K562 (cell line): ENCODE results near the gene TULP4. TPM values are rescaled to one million over a fixed set of nuclear protein-coding genes. Genes with fewer than 3 reads are reported as not detected.

Source experiments
- ATAC-seq: fragments of 200-7000 bp; cut with Tn5 transposase; 3 replicates; pipeline ENCODE4 v1.9.1; 2020; ENCODE audit warnings: moderate library complexity
- BruUV-seq: library from RNA; stranded (reverse); fragments of 400-500 nt; replicated peaks from 2 replicates; lab custom pipeline; 2021; lab: Mats Ljungman, UMichigan
- CTCF ChIA-PET: fragments of 300-600 bp; formaldehyde crosslinking; extraction: SDS; loops from one replicate; lab custom pipeline; 2021; ENCODE audit warnings: low intra/inter-chr PET ratio; lab: Yijun Ruan, JAX
- POLR2A ChIA-PET: fragments of 300-600, 350-650 bp; sonication (Branson Sonifier 250); formaldehyde crosslinking; extraction: SDS; loops from one replicate; lab custom pipeline; 2021; ENCODE audit warnings: antibody characterized with exemption, inconsistent platforms; lab: Yijun Ruan, JAX
- DNase-seq, 4 experiments: peaks; one replicate each; pipeline versions ENCODE4 v3.0.0 to v3.0.0-alpha.2; 2011 to 2018; ENCODE audit warnings: low spot score in 3 of 4, mixed read lengths in 3 of 4; ENCODE audit errors: extremely low read depth in 1 of 4
- FAIRE-seq: peaks from 2 replicates; lab custom pipeline; 2011; peaks lifted over from hg19 to GRCh38; lab: Jason Lieb, UNC
- H2AFZ ChIP-seq: 2 replicates; pipeline ENCODE4 v1.6.0; 2011; ENCODE audit warnings: low read depth, low read length, control low read depth, inconsistent platforms
- H3K27ac ChIP-seq: fragments of 200-600 bp; 3 replicates; pipeline ENCODE4 v1.8.0; 2011; ENCODE audit warnings: low read depth, mild to moderate bottlenecking, control low read depth, inconsistent platforms, low read length, moderate library complexity, mixed read lengths; ENCODE audit errors: extremely low read depth
- H3K27me3 ChIP-seq, 2 experiments: fragments of 300-600 bp in 1 of 2; 2 replicates in 1 of 2; 3 replicates in 1 of 2; pipeline versions ENCODE4 v1.6.0 to v1.8.0; 2011; ENCODE audit warnings: inconsistent platforms in 2 of 2, low read length in 2 of 2, mild to moderate bottlenecking in 1 of 2, mixed read lengths in 1 of 2, moderate library complexity in 1 of 2; ENCODE audit not compliant: control insufficient read depth in 2 of 2, insufficient read depth in 2 of 2
- H3K36me3 ChIP-seq: fragments of 300-600 bp; 3 replicates; pipeline ENCODE4 v1.8.0; 2011; ENCODE audit warnings: mild to moderate bottlenecking, low read length, inconsistent platforms; ENCODE audit not compliant: control insufficient read depth, insufficient read depth
- H3K4me1 ChIP-seq, 2 experiments: fragments of 200-600 bp in 1 of 2; replicated peaks in 1 of 2; 2 replicates in 1 of 2; 3 replicates in 1 of 2; pipeline versions ENCODE4 v1.5.1 to v1.8.0; 2011; ENCODE audit warnings: inconsistent platforms in 2 of 2, low read length in 2 of 2, mild to moderate bottlenecking in 1 of 2, mixed read lengths in 1 of 2, moderate library complexity in 1 of 2; ENCODE audit not compliant: control insufficient read depth in 2 of 2, insufficient read depth in 2 of 2
- H3K4me2 ChIP-seq: 2 replicates; pipeline ENCODE4 v1.6.1; 2011; ENCODE audit warnings: low read length, control low read depth, inconsistent platforms, mixed read lengths; ENCODE audit not compliant: insufficient read depth
- H3K4me3 ChIP-seq: fragments of 200-600 bp; sonication (generic), shearing (Covaris generic); 2 replicates; pipeline ENCODE4 v1.5.1; 2016; ENCODE audit warnings: control low read depth, inconsistent platforms
- H3K79me2 ChIP-seq: fragments of 200-600 bp; 3 replicates; pipeline ENCODE4 v1.8.0; 2011; ENCODE audit warnings: low read length, inconsistent platforms; ENCODE audit not compliant: control insufficient read depth, insufficient read depth
- H3K9ac ChIP-seq, 2 experiments: 2 replicates each; pipeline versions ENCODE4 v1.6.0 to v1.6.1; 2011; ENCODE audit warnings: low read depth in 2 of 2, low read length in 2 of 2, control low read depth in 1 of 2, inconsistent platforms in 1 of 2, mild to moderate bottlenecking in 1 of 2, mixed read lengths in 1 of 2; ENCODE audit not compliant: insufficient read depth in 1 of 2
- H3K9me1 ChIP-seq: one replicate; pipeline ENCODE4 v1.6.0; 2011; ENCODE audit warnings: inconsistent platforms, mild to moderate bottlenecking, low read length, moderate library complexity; ENCODE audit not compliant: control insufficient read depth, insufficient read depth
- H3K9me3 ChIP-seq: replicated peaks from 2 replicates; pipeline ENCODE4 v1.5.1; 2011; ENCODE audit warnings: low read depth, low read length, inconsistent platforms; ENCODE audit not compliant: control insufficient read depth, insufficient read depth
- H4K20me1 ChIP-seq: replicated peaks from 2 replicates; pipeline ENCODE4 v1.6.1; 2011; ENCODE audit warnings: low read length, inconsistent platforms, mixed read lengths; ENCODE audit not compliant: control insufficient read depth, insufficient read depth
- BMI1 ChIP-seq: fragments of 150-350 bp; IDR thresholded peaks from 2 replicates; pipeline ENCODE4 v1.6.1; 2014; ENCODE audit warnings: low read length
- POLR2G ChIP-seq: fragments of 200-400 bp; formaldehyde crosslinking; IDR thresholded peaks from 2 replicates; pipeline ENCODE4 v1.6.1; 2017; ENCODE audit warnings: low read depth, mild to moderate bottlenecking, antibody characterized with exemption, low read length, moderate library complexity
- POLR3G ChIP-seq: IDR thresholded peaks from 2 replicates; pipeline ENCODE4 v1.6.1; 2011; ENCODE audit not compliant: insufficient read length, insufficient replicate concordance; ENCODE audit errors: extremely low read depth
- RBM22 ChIP-seq: fragments of 200-400 bp; formaldehyde crosslinking; IDR thresholded peaks from 2 replicates; pipeline ENCODE4 v1.6.1; 2018; ENCODE audit warnings: low read length, low read depth; ENCODE audit not compliant: poor library complexity, severe bottlenecking
- SP2 ChIP-seq: IDR thresholded peaks from 2 replicates; pipeline ENCODE4 v1.6.1; 2011; ENCODE audit warnings: mild to moderate bottlenecking, low read depth, low read length, moderate library complexity; ENCODE audit not compliant: poor library complexity, severe bottlenecking; ENCODE audit errors: extremely low read depth
- TFAP4 ChIP-seq: sonication (generic); formaldehyde crosslinking; IDR thresholded peaks from 2 replicates; pipeline ENCODE4 v1.8.0; 2022; ENCODE audit warnings: missing genetic modification reagents, mild to moderate bottlenecking, moderate library complexity, borderline replicate concordance
- YBX1 ChIP-seq: fragments of 450-650 bp; IDR thresholded peaks from 2 replicates; pipeline ENCODE4 v1.7.1; 2016; ENCODE audit warnings: mild to moderate bottlenecking
- ZNF316 ChIP-seq: fragments of 450-650 bp; IDR thresholded peaks from 2 replicates; pipeline ENCODE4 v1.6.1; 2016
- WGBS: fragments of 100-300 bp; shearing (Covaris generic); methylation state at CpG from one replicate; pipeline ENCODE4 v1.1.6; 2016; ENCODE audit warnings: low coverage, mixed read lengths; ENCODE audit not compliant: insufficient coverage; ENCODE audit errors: missing lambda C conversion rate; 5-methylcytosine and 5-hydroxymethylcytosine counted together
- in situ Hi-C: fragments of 300-500 bp; cut with MboI; formaldehyde crosslinking; loops from 4 replicates; pipeline ENCODE4 v1.15.0; 2018; ENCODE audit warnings: inconsistent platforms, mixed read lengths
- intact Hi-C: fragments of 100-400 bp; cut with micrococcal nuclease; formaldehyde crosslinking; loops from 2 replicates; pipeline ENCODE4 v1.14.2; 2022
- polyA plus RNA-seq, 8 experiments: library from polyadenylated mRNA; depleted of rRNA in 4 of 8; stranded (reverse) in 5 of 8; unstranded in 3 of 8; fragments of >200 nt; fragmentation: Nextera tagmentation in 2 of 8; fragmentation: Illumina TruSeq in 1 of 8; extraction: Ambion mirVana in 2 of 8; extraction: Trizol in 1 of 8; gene quantifications; 2 replicates each; pipeline versions ENCODE4 v1.2.1 to v1.2.3, GENCODE V29; 2011 to 2014; ENCODE audit warnings: inconsistent platforms in 1 of 8, missing spikeins in 1 of 8
- total RNA-seq, 7 experiments: library from RNA; depleted of rRNA in 6 of 7; stranded (reverse); fragments of >200 nt in 6 of 7; fragmentation: Illumina TruSeq in 2 of 7; extraction: Trizol in 2 of 7; gene quantifications; 2 replicates each; pipeline versions ENCODE4 v1.2.1 to v1.2.3, GENCODE V29; 2011 to 2021; ENCODE audit warnings: low replicate concordance in 1 of 7
- TF ChIP-seq, protein P1 (sequence below): sonication (generic); formaldehyde crosslinking; IDR thresholded peaks from 2 replicates; pipeline ENCODE4 v1.8.1; 2023; ENCODE audit warnings: mild to moderate bottlenecking, missing genetic modification reagents

Gene TULP4
- total and polyA plus RNA-seq, 9 of the 15 experiments (the other 6 are each of a cell fraction or from before 2014, with no cell fraction given): 1.2 to 50.4 (median 11.0) TPM

DNA sequence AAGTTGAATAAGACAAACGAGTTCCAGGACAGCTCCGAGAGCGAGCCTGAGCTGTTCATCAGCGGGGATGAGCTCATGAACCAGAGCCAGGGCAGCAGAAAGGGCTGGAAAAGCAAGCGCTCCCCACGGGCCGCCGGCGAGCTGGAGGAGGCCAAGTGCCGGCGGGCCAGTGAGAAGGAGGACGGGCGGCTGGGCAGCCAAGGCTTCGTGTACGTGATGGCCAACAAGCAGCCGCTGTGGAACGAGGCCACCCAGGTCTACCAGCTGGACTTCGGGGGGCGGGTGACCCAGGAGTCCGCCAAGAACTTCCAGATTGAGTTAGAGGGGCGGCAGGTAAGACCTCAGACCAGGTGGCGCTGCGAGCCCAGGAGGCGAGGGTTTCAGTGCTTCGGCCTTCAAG is 191.6 kb downstream of the TULP4 start:
- H2AFZ ChIP-seq: no peak overlapping the region
- ATAC-seq (no peak), FAIRE-seq (no peak), DNase-seq (no peak)
- TF ChIP-seq TFAP4 (CRISPR knock-in tag): no peak
- peak; percentile 66 for TF ChIP-seq RBM22
- TF ChIP-seq POLR2G: peak; percentile 57
- TF ChIP-seq POLR3G: no peak
- TF ChIP-seq SP2: no peak
- TF ChIP-seq YBX1: no peak
- TF ChIP-seq, protein P1, sequence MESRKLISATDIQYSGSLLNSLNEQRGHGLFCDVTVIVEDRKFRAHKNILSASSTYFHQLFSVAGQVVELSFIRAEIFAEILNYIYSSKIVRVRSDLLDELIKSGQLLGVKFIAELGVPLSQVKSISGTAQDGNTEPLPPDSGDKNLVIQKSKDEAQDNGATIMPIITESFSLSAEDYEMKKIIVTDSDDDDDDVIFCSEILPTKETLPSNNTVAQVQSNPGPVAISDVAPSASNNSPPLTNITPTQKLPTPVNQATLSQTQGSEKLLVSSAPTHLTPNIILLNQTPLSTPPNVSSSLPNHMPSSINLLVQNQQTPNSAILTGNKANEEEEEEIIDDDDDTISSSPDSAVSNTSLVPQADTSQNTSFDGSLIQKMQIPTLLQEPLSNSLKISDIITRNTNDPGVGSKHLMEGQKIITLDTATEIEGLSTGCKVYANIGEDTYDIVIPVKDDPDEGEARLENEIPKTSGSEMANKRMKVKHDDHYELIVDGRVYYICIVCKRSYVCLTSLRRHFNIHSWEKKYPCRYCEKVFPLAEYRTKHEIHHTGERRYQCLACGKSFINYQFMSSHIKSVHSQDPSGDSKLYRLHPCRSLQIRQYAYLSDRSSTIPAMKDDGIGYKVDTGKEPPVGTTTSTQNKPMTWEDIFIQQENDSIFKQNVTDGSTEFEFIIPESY: 0 out of 2 replicates have a peak, but pooled peaks have one; percentile 13
- TF ChIP-seq BMI1: no peak
- no peak for TF ChIP-seq ZNF316
- ChIA-PET POLR2A (interaction anchor here (0.9 to 1.1 kb wide), 3 partner anchors 9 to 211 kb away, joined by 3 read pairs; no protein-coding TSS in a partner anchor), CTCF (no interaction called here)
- no peak overlapping the region for H3K9ac ChIP-seq
- intact Hi-C loops: no loop called here
- H3K27me3 ChIP-seq: no peaks in the 10 kb centered on the region
- no peak overlapping the region for H3K4me3 ChIP-seq
- H3K9me3 ChIP-seq: no peaks in the 10 kb centered on the region
- H3K36me3 ChIP-seq: peaks cover 26% of the 10 kb centered on the region; the same call in 2 of the 3 replicates
- in situ Hi-C loops: no loop called here
- H3K4me1 ChIP-seq: peaks cover 0 to 4% of the 10 kb centered on the region in 2 experiments; a peak in 2 of 5 replicates
- no peaks in the 10 kb centered on the region for H3K79me2 ChIP-seq
- no peaks in the 10 kb centered on the region for H3K9me1 ChIP-seq
- no peak overlapping the region for H3K4me2 ChIP-seq
- WGBS: 89% methylated on average over 23 of the region's 25 CpGs
- no peaks in the 10 kb centered on the region for H4K20me1 ChIP-seq
- no TSS peak for BruUV-seq
- H3K27ac ChIP-seq: no peak overlapping the region
